WTC11 (cell line): Measurements from ENCODE around the gene SARS1. TPM values are rescaled to one million over a fixed set of nuclear protein-coding genes. Genes with fewer than 3 reads are reported as not detected.

Experiments
- ATAC-seq: fragments of 200-7000 bp; cut with Tn5 transposase; 2 replicates; pipeline ENCODE4 v1.10.0; 2021; ENCODE audit warnings: mild to moderate bottlenecking, moderate library complexity
- CTCF ChIA-PET: fragments of 300-600 bp; sonication (Branson Sonifier 250); formaldehyde crosslinking; loops from one replicate; lab custom pipeline; 2021; ENCODE audit warnings: antibody characterized with exemption; lab: Charles Lee
- POLR2A ChIA-PET: fragments of 350-600 bp; sonication (Branson Sonifier 250); formaldehyde crosslinking; loops from one replicate; lab custom pipeline; 2021; ENCODE audit warnings: antibody characterized with exemption; lab: Charles Lee
- DNase-seq: peaks from one replicate; pipeline ENCODE4 v3.0.0; 2021; ENCODE audit warnings: low spot score
- H3K27ac Mint-ChIP-seq: 2 replicates; pipeline ENCODE4 v1.8.0; 2021; ENCODE audit warnings: mixed read lengths
- H3K27me3 Mint-ChIP-seq: 2 replicates; pipeline ENCODE4 v1.8.0; 2021; ENCODE audit warnings: low read depth, mild to moderate bottlenecking, moderate library complexity, mixed read lengths
- H3K36me3 Mint-ChIP-seq: 2 replicates; pipeline ENCODE4 v1.8.0; 2021; ENCODE audit warnings: mixed read lengths
- H3K4me1 Mint-ChIP-seq: 2 replicates; pipeline ENCODE4 v1.8.0; 2022; ENCODE audit warnings: mixed read lengths
- H3K4me3 Mint-ChIP-seq: 2 replicates; pipeline ENCODE4 v1.8.0; 2021; ENCODE audit warnings: mild to moderate bottlenecking, moderate library complexity, mixed read lengths
- H3K9me3 Mint-ChIP-seq: 2 replicates; pipeline ENCODE4 v1.8.0; 2021; ENCODE audit warnings: mixed read lengths
- CTCF ChIP-seq: fragments of 200-600 bp; IDR thresholded peaks from 2 replicates; pipeline ENCODE4 v1.8.0; 2022; ENCODE audit warnings: antibody characterized with exemption
- ESRRA ChIP-seq: sonication (generic); formaldehyde crosslinking; IDR thresholded peaks from 2 replicates; pipeline ENCODE4 v1.8.1; 2022; ENCODE audit warnings: mild to moderate bottlenecking, missing genetic modification reagents, borderline replicate concordance
- GABPB1 ChIP-seq: sonication (generic); formaldehyde crosslinking; IDR thresholded peaks from 2 replicates; pipeline ENCODE4 v1.8.1; 2023; ENCODE audit warnings: mild to moderate bottlenecking, missing genetic modification reagents
- KAT7 ChIP-seq: sonication (generic); formaldehyde crosslinking; IDR thresholded peaks from 2 replicates; pipeline ENCODE4 v1.8.1; 2023; ENCODE audit warnings: missing genetic modification reagents, mild to moderate bottlenecking, borderline replicate concordance
- NFATC4 ChIP-seq: fragments of 250-450 bp; sonication (Bioruptor Pico); IDR thresholded peaks from 2 replicates; pipeline ENCODE4 v1.9.0; 2021; ENCODE audit warnings: mild to moderate bottlenecking
- SOX15 ChIP-seq: fragments of 250-450 bp; sonication (Bioruptor Pico); IDR thresholded peaks from 2 replicates; pipeline ENCODE4 v1.9.0; 2021; ENCODE audit warnings: mild to moderate bottlenecking
- TEAD1 ChIP-seq: sonication (generic); formaldehyde crosslinking; IDR thresholded peaks from 2 replicates; pipeline ENCODE4 v1.8.0; 2022; ENCODE audit warnings: mild to moderate bottlenecking, missing genetic modification reagents
- TEAD4 ChIP-seq: sonication (generic); formaldehyde crosslinking; IDR thresholded peaks from 2 replicates; pipeline ENCODE4 v1.8.0; 2022; ENCODE audit warnings: mild to moderate bottlenecking, missing genetic modification reagents
- TP53 ChIP-seq: sonication (generic); formaldehyde crosslinking; IDR thresholded peaks from 2 replicates; pipeline ENCODE4 v1.8.1; 2023; ENCODE audit warnings: mild to moderate bottlenecking, missing genetic modification reagents
- ZNF121 ChIP-seq: sonication (generic); formaldehyde crosslinking; IDR thresholded peaks from 2 replicates; pipeline ENCODE4 v1.8.0; 2023; ENCODE audit warnings: missing genetic modification reagents
- ZNF317 ChIP-seq: sonication (generic); formaldehyde crosslinking; IDR thresholded peaks from 2 replicates; pipeline ENCODE4 v1.8.1; 2023; ENCODE audit warnings: low read depth, mild to moderate bottlenecking, moderate library complexity, missing genetic modification reagents, borderline replicate concordance
- ZNF423 ChIP-seq: fragments of 250-450 bp; sonication (Bioruptor Pico); IDR thresholded peaks from 2 replicates; pipeline ENCODE4 v2.1.2; 2022; ENCODE audit warnings: mild to moderate bottlenecking, moderate library complexity
- ZNF425 ChIP-seq: fragments of 250-450 bp; sonication (Bioruptor Pico); conservative IDR thresholded peaks from 2 replicates; pipeline ENCODE4 v1.9.0; 2021; ENCODE audit warnings: mild to moderate bottlenecking
- total RNA-seq: library from RNA; stranded (reverse); gene quantifications from 3 replicates; pipeline ENCODE4 v1.2.3, GENCODE V29; 2021
- TF ChIP-seq, protein P1 (sequence below): sonication (generic); formaldehyde crosslinking; IDR thresholded peaks from 2 replicates; pipeline ENCODE4 v1.8.1; 2022; ENCODE audit warnings: low read depth, missing genetic modification reagents, borderline replicate concordance
- TF ChIP-seq, protein P2 (sequence below): fragments of 250-450 bp; sonication (Bioruptor Pico); IDR thresholded peaks from 2 replicates; pipeline ENCODE4 v1.8.0; 2021; ENCODE audit warnings: mild to moderate bottlenecking
- TF ChIP-seq, protein P3 (sequence below): sonication (generic); formaldehyde crosslinking; IDR thresholded peaks from 2 replicates; pipeline ENCODE4 v1.8.1; 2023; ENCODE audit warnings: mild to moderate bottlenecking, missing genetic modification reagents, borderline replicate concordance

The SARS1 gene
- total RNA-seq, 1 experiment from 2014 or later = 149 TPM

GRCh38 chr1:109238382-109238781 lies 24.7 kb downstream of the SARS1 start (continued):
- TF ChIP-seq, protein P1, sequence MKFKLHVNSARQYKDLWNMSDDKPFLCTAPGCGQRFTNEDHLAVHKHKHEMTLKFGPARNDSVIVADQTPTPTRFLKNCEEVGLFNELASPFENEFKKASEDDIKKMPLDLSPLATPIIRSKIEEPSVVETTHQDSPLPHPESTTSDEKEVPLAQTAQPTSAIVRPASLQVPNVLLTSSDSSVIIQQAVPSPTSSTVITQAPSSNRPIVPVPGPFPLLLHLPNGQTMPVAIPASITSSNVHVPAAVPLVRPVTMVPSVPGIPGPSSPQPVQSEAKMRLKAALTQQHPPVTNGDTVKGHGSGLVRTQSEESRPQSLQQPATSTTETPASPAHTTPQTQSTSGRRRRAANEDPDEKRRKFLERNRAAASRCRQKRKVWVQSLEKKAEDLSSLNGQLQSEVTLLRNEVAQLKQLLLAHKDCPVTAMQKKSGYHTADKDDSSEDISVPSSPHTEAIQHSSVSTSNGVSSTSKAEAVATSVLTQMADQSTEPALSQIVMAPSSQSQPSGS (CRISPR knock-in tag) = no peak
- TF ChIP-seq ESRRA (CRISPR knock-in tag) (no peak), ZNF121 (CRISPR knock-in tag) (no peak)

GRCh38 chr1:109239047-109239408 lies 25.3 kb downstream of the SARS1 start:
- no peak for DNase-seq
- Mint-ChIP-seq H3K4me1 (peaks cover 54% of the 10 kb centered on the region), H3K27ac (peak overlapping the region; percentile 64), H3K27me3 (no peaks in the 10 kb centered on the region), H3K9me3 (no peaks in the 10 kb centered on the region), H3K4me3 (no peak overlapping the region), H3K36me3 (peaks cover 36% of the 10 kb centered on the region)
- POLR2A ChIA-PET = interaction anchor here (0.6 to 3.6 kb wide), 13 partner anchors 8 to 159 kb away, joined by 3 to 31 read pairs (median 3); partner anchors contain the start of genes CELSR2, PSRC1, SARS1 and SORT1
- TF ChIP-seq, protein P2, sequence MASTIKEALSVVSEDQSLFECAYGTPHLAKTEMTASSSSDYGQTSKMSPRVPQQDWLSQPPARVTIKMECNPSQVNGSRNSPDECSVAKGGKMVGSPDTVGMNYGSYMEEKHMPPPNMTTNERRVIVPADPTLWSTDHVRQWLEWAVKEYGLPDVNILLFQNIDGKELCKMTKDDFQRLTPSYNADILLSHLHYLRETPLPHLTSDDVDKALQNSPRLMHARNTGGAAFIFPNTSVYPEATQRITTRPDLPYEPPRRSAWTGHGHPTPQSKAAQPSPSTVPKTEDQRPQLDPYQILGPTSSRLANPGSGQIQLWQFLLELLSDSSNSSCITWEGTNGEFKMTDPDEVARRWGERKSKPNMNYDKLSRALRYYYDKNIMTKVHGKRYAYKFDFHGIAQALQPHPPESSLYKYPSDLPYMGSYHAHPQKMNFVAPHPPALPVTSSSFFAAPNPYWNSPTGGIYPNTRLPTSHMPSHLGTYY = no peak
- TF ChIP-seq ZNF317 (CRISPR knock-in tag) (no peak), ZNF425 (CRISPR knock-in tag) (no peak), GABPB1 (CRISPR knock-in tag) (no peak), TEAD1 (0 out of 2 replicates have a peak, but pooled peaks have one; percentile 11), TP53 (no peak), TEAD4 (CRISPR knock-in tag) (no peak)
- ATAC-seq = peak; percentile 13
- CTCF ChIA-PET = interaction anchor here (0.5 to 5.2 kb wide), 37 partner anchors 8 to 294 kb away, joined by 3 to 109 read pairs (median 5); partner anchors contain the start of genes ATXN7L2, CELSR2, ELAPOR1 and MYBPHL

- Mint-ChIP-seq H3K36me3 (peaks cover 33% of the 10 kb centered on the region), H3K27ac (peak overlapping the region; percentile 92), H3K4me1 (peaks cover 54% of the 10 kb centered on the region), H3K4me3 (peak overlapping the region; percentile 22; the same call in 1 of the 2 replicates), H3K27me3 (no peaks in the 10 kb centered on the region), H3K9me3 (no peaks in the 10 kb centered on the region)
- TF ChIP-seq SOX15 (no peak), ZNF423 (CRISPR knock-in tag) (peak; percentile 52; the same call in 1 of the 2 replicates), KAT7 (CRISPR knock-in tag) (0 out of 2 replicates have a peak, but pooled peaks have one; percentile 67), CTCF (peak; percentile 48), NFATC4 (CRISPR knock-in tag) (0 out of 2 replicates have a peak, but pooled peaks have one; percentile 32)
- TF ChIP-seq, protein P3, sequence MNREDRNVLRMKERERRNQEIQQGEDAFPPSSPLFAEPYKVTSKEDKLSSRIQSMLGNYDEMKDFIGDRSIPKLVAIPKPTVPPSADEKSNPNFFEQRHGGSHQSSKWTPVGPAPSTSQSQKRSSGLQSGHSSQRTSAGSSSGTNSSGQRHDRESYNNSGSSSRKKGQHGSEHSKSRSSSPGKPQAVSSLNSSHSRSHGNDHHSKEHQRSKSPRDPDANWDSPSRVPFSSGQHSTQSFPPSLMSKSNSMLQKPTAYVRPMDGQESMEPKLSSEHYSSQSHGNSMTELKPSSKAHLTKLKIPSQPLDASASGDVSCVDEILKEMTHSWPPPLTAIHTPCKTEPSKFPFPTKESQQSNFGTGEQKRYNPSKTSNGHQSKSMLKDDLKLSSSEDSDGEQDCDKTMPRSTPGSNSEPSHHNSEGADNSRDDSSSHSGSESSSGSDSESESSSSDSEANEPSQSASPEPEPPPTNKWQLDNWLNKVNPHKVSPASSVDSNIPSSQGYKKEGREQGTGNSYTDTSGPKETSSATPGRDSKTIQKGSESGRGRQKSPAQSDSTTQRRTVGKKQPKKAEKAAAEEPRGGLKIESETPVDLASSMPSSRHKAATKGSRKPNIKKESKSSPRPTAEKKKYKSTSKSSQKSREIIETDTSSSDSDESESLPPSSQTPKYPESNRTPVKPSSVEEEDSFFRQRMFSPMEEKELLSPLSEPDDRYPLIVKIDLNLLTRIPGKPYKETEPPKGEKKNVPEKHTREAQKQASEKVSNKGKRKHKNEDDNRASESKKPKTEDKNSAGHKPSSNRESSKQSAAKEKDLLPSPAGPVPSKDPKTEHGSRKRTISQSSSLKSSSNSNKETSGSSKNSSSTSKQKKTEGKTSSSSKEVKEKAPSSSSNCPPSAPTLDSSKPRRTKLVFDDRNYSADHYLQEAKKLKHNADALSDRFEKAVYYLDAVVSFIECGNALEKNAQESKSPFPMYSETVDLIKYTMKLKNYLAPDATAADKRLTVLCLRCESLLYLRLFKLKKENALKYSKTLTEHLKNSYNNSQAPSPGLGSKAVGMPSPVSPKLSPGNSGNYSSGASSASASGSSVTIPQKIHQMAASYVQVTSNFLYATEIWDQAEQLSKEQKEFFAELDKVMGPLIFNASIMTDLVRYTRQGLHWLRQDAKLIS (CRISPR knock-in tag) = no peak
- DNase-seq (peak; percentile 76), ATAC-seq (peak; percentile 86)
- ChIA-PET POLR2A (interaction anchor here (0.6 to 3.6 kb wide), 12 partner anchors 8 to 159 kb away, joined by 3 to 31 read pairs (median 4); partner anchors contain the start of genes CELSR2, PSRC1, SARS1 and SORT1), CTCF (interaction anchor here (0.5 to 5.2 kb wide), 39 partner anchors 9 to 294 kb away, joined by 3 to 109 read pairs (median 5); partner anchors contain the start of genes ATXN7L2, CELSR2, ELAPOR1 and MYBPHL)
Observed at GRCh38 chr1:109239409-109240068, 25.8 kb downstream of the SARS1 start.
